ENCODE results near the gene UXT. TPM values are rescaled to one million over a fixed set of nuclear protein-coding genes. Genes with fewer than 3 reads are reported as not detected.

The UXT gene
- total and polyA plus RNA-seq, 9 of the 15 experiments (the other 6 are each of a cell fraction or from before 2014, with no cell fraction given), result 141 to 300 (median 204) TPM

GRCh38 chrX:47650164-47651042, 8.6 kb downstream of the UXT start, which contains the start of gene ELK1 (continued):
- TF ChIP-seq THRB (CRISPR knock-in tag; conservative IDR thresholded peaks at IDR 0.05) (no peak), ZNF384 (IDR thresholded peaks at IDR 0.05; ENCODE audit: low read depth, low read length) (no peak), TBP (optimal IDR thresholded peaks at IDR 0.05; ENCODE audit: low read depth, low read length) (peak; percentile 65), U2AF1 (optimal IDR thresholded peaks at IDR 0.05; ENCODE audit: low read depth, low read length) (no peak), PCBP1 (IDR thresholded peaks at IDR 0.05; ENCODE audit: low read depth, low read length, poor library complexity, severe bottlenecking) (no peak), SRSF3 (IDR thresholded peaks at IDR 0.05; ENCODE audit: insufficient read depth, low read length) (no peak), ZBTB9 (CRISPR knock-in tag; IDR thresholded peaks at IDR 0.05) (peak; percentile 99), HMG20B (CRISPR knock-in tag; IDR thresholded peaks at IDR 0.05) (no peak), UBTF (IDR thresholded peaks at IDR 0.05; ENCODE audit: borderline replicate concordance in 1 of 2, low read depth in 2 of 2, low read length in 2 of 2) (peak in 1 of 2 experiments; percentile 39; a peak in 1 of 4 replicates), FOXA1 (IDR thresholded peaks at IDR 0.05; ENCODE audit: borderline replicate concordance) (no peak), STAT5B (CRISPR knock-in tag; IDR thresholded peaks at IDR 0.05) (no peak), ZNF282 (CRISPR knock-in tag; IDR thresholded peaks at IDR 0.05) (no peak), SMARCA5 (IDR thresholded peaks at IDR 0.05) (no peak), ZNF354B (CRISPR knock-in tag; IDR thresholded peaks at IDR 0.05) (no peak), E2F1 (CRISPR knock-in tag; IDR thresholded peaks at IDR 0.05) (no peak), ZNF766 (CRISPR knock-in tag; conservative IDR thresholded peaks at IDR 0.05) (no peak), ELF1 (tag; IDR thresholded peaks at IDR 0.05) (no peak), CBFA2T2 (conservative IDR thresholded peaks at IDR 0.05) (no peak; the same call in 1 of the 2 replicates), CHAMP1 (IDR thresholded peaks at IDR 0.05) (no peak)
